GM12865 (cell line): Measurements from ENCODE around the gene ALOXE3.

Source experiments
- DNase-seq: peaks from one replicate; pipeline ENCODE4 v3.0.0; 2010; ENCODE audit warnings: low read depth
- H3K4me3 ChIP-seq: 2 replicates; pipeline ENCODE4 v1.5.1; 2011; ENCODE audit warnings: mild to moderate bottlenecking, low read depth, low read length, control low read depth
- CTCF ChIP-seq: IDR thresholded peaks from 2 replicates; pipeline ENCODE4 v1.5.1; 2011; ENCODE audit warnings: low read length, control low read depth, low read depth, inconsistent platforms; ENCODE audit not compliant: insufficient read depth; ENCODE audit errors: missing control alignments

Gene ALOXE3

GRCh38 chr17:8153525-8153956 lies 35.2 kb upstream of the ALOXE3 start:
- DNase-seq = no peak
- H3K4me3 ChIP-seq = no peak overlapping the region
- TF ChIP-seq CTCF = no peak

- TF ChIP-seq CTCF = no peak
- no peak overlapping the region for H3K4me3 ChIP-seq
- DNase-seq = no peak
These were observed 34.7 kb upstream of the ALOXE3 start for GRCh38 chr17:8153031-8153451.

- peak; percentile 94 for DNase-seq
- TF ChIP-seq CTCF = no peak
- peak within 1 kb of the TSS; percentile 60 for H3K4me3 ChIP-seq
These were observed 33.9 kb upstream of the ALOXE3 start, which contains the start of gene PER1 for GRCh38 chr17:8152112-8152775. Gene PER1 (minus strand): TSS chr17:8152404. CDS start chr17:8150706, 1,698 bp downstream.

- TF ChIP-seq CTCF = no peak
- no peak for DNase-seq
- peak overlapping the region; percentile 60 for H3K4me3 ChIP-seq
These were observed 33.4 kb upstream of the ALOXE3 start for GRCh38 chr17:8151641-8152111.

GRCh38 chr17:8151120-8151640 lies 32.9 kb upstream of the ALOXE3 start:
- peak; percentile 93 for DNase-seq
- H3K4me3 ChIP-seq = peak overlapping the region; percentile 60
- TF ChIP-seq CTCF = no peak

GRCh38 chr17:8150194-8151119 lies 32.1 kb upstream of the ALOXE3 start:
- DNase-seq = no peak
- no peak for TF ChIP-seq CTCF
- peak overlapping the region; percentile 60 for H3K4me3 ChIP-seq
